ENCODE results near the gene DCBLD1.
"Not testable (repeated sequence)": the region's sequence is repeated elsewhere in the genome, so short reads cannot be mapped to it uniquely, and the experiment has no call there.

DNA sequence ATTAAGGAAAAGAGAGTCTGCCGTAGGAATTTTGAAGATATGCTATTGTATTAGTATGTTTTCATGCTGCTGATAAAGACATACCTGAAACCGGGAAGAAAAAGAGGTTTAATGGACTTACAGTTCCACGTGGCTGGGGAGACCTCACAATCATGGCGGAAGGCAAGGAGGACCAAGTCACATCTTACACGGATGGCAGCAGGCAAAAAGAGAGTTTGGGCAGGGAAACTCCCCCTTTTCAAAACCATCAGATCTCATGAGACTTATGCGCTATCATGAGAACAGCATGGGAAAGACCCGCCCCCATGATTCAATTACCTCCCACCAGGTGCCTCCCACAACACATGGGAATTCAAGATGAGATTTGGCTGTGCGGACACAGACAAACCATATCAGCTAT lies 40.2 kb upstream of the DCBLD1 start:
- TF ChIP-seq, protein P1, sequence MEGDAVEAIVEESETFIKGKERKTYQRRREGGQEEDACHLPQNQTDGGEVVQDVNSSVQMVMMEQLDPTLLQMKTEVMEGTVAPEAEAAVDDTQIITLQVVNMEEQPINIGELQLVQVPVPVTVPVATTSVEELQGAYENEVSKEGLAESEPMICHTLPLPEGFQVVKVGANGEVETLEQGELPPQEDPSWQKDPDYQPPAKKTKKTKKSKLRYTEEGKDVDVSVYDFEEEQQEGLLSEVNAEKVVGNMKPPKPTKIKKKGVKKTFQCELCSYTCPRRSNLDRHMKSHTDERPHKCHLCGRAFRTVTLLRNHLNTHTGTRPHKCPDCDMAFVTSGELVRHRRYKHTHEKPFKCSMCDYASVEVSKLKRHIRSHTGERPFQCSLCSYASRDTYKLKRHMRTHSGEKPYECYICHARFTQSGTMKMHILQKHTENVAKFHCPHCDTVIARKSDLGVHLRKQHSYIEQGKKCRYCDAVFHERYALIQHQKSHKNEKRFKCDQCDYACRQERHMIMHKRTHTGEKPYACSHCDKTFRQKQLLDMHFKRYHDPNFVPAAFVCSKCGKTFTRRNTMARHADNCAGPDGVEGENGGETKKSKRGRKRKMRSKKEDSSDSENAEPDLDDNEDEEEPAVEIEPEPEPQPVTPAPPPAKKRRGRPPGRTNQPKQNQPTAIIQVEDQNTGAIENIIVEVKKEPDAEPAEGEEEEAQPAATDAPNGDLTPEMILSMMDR (IDR thresholded peaks at IDR 0.05) = not testable (repeated sequence)
- TF ChIP-seq POLR2A, EP300 (IDR thresholded peaks at IDR 0.05): not testable (repeated sequence)

Measured in tibial nerve (tissue), 4 donors.